ENCODE results near the gene ZBTB16.

Gene ZBTB16

GRCh38 chr11:114209904-114210303 lies 150.4 kb downstream of the ZBTB16 start:
- TF ChIP-seq CTCF (conservative IDR thresholded peaks at IDR 0.05; ENCODE audit: control insufficient read depth, insufficient read depth, low read depth, low read length): no peak
- DNase-seq (ENCODE audit: low read depth): no peak
- H3K4me3 ChIP-seq (ENCODE audit: control insufficient read depth, low read depth, low read length): no peak overlapping the region

GRCh38 chr11:114211444-114212121 lies 152.1 kb downstream of the ZBTB16 start:
- no peak for TF ChIP-seq CTCF (conservative IDR thresholded peaks at IDR 0.05; ENCODE audit: control insufficient read depth, insufficient read depth, low read depth, low read length)
- DNase-seq (ENCODE audit: low read depth): no peak
- no peak overlapping the region for H3K4me3 ChIP-seq (ENCODE audit: control insufficient read depth, low read depth, low read length)

- no peak overlapping the region for H3K4me3 ChIP-seq (ENCODE audit: control insufficient read depth, low read depth, low read length)
- TF ChIP-seq CTCF (conservative IDR thresholded peaks at IDR 0.05; ENCODE audit: control insufficient read depth, insufficient read depth, low read depth, low read length): no peak
- no peak for DNase-seq (ENCODE audit: low read depth)
Measured at GRCh38 chr11:114213622-114214021, 154.1 kb downstream of the ZBTB16 start.

- no peak overlapping the region for H3K4me3 ChIP-seq (ENCODE audit: control insufficient read depth, low read depth, low read length)
- TF ChIP-seq CTCF (conservative IDR thresholded peaks at IDR 0.05; ENCODE audit: control insufficient read depth, insufficient read depth, low read depth, low read length): no peak
- no peak for DNase-seq (ENCODE audit: low read depth)
Measured at GRCh38 chr11:114215428-114215827, 155.9 kb downstream of the ZBTB16 start.

DNA sequence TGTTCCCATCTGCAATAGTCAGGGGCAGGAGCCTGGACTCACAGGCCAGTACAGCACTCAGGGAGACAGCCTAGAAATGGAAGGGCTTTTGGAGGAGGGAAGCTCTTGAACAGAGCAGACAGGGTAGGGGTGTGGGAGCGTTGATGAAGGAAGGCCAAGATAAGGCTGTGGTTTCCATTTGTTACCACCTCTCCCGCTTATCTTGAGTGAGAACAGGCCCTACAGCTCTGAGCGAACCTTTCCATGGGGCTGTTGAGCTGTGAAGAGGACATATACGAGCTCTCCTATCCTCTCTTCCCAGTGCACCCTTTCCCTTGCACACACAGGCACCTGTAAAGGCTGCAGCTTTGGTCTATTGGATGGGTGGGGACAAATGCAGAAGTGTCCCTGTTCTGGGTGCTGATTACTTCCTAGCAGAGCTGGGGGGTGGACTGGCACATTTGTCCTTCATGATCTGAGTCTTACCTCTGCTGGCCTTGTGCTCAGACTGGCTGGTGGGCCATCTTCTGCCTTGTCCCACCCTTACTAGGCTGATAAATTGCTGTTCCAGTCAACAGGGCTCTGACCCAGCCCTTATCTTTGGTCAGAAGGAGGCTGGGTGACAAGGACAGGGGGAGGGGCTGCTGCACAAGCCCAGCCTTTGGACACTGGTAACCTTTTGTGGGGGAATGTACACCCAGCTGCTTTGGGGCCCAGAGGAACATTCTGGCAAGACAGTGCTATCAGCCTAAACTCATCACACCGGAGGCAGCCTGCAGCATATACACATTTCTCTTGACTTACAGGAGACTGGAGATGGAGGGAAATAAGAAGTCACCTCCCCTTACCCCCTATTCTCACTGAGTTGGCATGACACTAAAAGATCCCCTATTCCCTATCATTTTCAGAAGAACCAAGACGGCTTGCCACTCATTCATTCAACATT lies 156.6 kb downstream of the ZBTB16 start:
- no peak overlapping the region for H3K4me3 ChIP-seq (ENCODE audit: control insufficient read depth, low read depth, low read length)
- DNase-seq (ENCODE audit: low read depth): no peak
- TF ChIP-seq CTCF (conservative IDR thresholded peaks at IDR 0.05; ENCODE audit: control insufficient read depth, insufficient read depth, low read depth, low read length): no peak

GRCh38 chr11:114216796-114217180 lies 157.3 kb downstream of the ZBTB16 start:
- no peak for DNase-seq (ENCODE audit: low read depth)
- no peak overlapping the region for H3K4me3 ChIP-seq (ENCODE audit: control insufficient read depth, low read depth, low read length)
- no peak for TF ChIP-seq CTCF (conservative IDR thresholded peaks at IDR 0.05; ENCODE audit: control insufficient read depth, insufficient read depth, low read depth, low read length)
